Endothelial cell (in vitro differentiated cells): ENCODE measurements around the gene DENND1A. TPM values are rescaled to one million over a fixed set of nuclear protein-coding genes. Genes with fewer than 3 reads are reported as not detected.

Experiments used
- DNase-seq: peaks from one replicate; pipeline ENCODE4 v3.0.0; 2021; ENCODE audit warnings: low spot score
- H3K27ac Mint-ChIP-seq: one replicate; pipeline ENCODE4 v1.8.0; 2021; ENCODE audit warnings: mixed read lengths, inconsistent platforms; ENCODE audit not compliant: unreplicated experiment
- H3K27me3 Mint-ChIP-seq: one replicate; pipeline ENCODE4 v1.8.0; 2021; ENCODE audit warnings: mild to moderate bottlenecking, moderate library complexity, mixed read lengths, inconsistent platforms; ENCODE audit not compliant: unreplicated experiment
- H3K36me3 Mint-ChIP-seq: one replicate; pipeline ENCODE4 v1.8.0; 2021; ENCODE audit warnings: mild to moderate bottlenecking, low read depth, mixed read lengths, inconsistent platforms; ENCODE audit not compliant: unreplicated experiment
- H3K4me1 Mint-ChIP-seq: one replicate; pipeline ENCODE4 v1.8.0; 2021; ENCODE audit warnings: mild to moderate bottlenecking, mixed read lengths, inconsistent platforms; ENCODE audit not compliant: unreplicated experiment
- H3K4me3 Mint-ChIP-seq: one replicate; pipeline ENCODE4 v1.8.0; 2021; ENCODE audit warnings: mild to moderate bottlenecking, mixed read lengths, inconsistent platforms; ENCODE audit not compliant: unreplicated experiment
- H3K9me3 Mint-ChIP-seq: one replicate; pipeline ENCODE4 v1.8.0; 2021; ENCODE audit warnings: mixed read lengths, inconsistent platforms; ENCODE audit not compliant: unreplicated experiment
- total RNA-seq: library from RNA; stranded (reverse); fragmentation: NEBNext Ultra II Directional; extraction: Animal tissue kit (Norgen Biotek cat#: 25700); gene quantifications from one replicate; pipeline ENCODE4 v1.2.1, GENCODE V29; 2021; ENCODE audit not compliant: unreplicated experiment
- TF ChIP-seq, protein P1 (sequence below): fragments of 200-600 bp; sonication (generic); IDR thresholded peaks from one replicate; pipeline ENCODE4 v1.5.0; 2021; ENCODE audit warnings: antibody characterized with exemption; ENCODE audit not compliant: unreplicated experiment

Gene DENND1A
- total RNA-seq, 1 donor from 2014 or later, result 14.1 TPM

DNA sequence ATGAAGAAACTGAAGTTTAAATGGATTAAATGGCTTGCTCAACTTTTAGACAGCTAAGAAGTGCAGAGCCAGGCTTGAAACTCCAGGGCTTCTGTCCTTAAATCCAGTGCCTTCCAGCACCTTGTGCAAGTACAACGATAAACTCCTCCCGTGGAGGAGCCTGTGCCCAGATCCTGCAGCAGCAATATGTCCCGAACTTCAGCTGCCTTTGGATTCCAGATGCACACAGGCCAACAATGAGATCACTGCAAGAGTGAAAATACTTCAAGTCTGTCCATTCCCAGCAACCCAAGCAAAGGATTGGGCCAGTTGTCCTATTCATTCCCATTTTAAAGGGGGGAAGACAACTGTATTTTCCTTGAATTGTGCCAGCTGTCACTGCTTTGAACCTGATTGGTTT, 374.3 kb downstream of the DENND1A start:
- Mint-ChIP-seq H3K4me1 (peaks cover 16% of the 10 kb centered on the region), H3K27me3 (peaks cover 6% of the 10 kb centered on the region), H3K4me3 (no peak overlapping the region), H3K36me3 (no peaks in the 10 kb centered on the region), H3K9me3 (no peaks in the 10 kb centered on the region), H3K27ac (no peak overlapping the region)
- TF ChIP-seq, protein P1, sequence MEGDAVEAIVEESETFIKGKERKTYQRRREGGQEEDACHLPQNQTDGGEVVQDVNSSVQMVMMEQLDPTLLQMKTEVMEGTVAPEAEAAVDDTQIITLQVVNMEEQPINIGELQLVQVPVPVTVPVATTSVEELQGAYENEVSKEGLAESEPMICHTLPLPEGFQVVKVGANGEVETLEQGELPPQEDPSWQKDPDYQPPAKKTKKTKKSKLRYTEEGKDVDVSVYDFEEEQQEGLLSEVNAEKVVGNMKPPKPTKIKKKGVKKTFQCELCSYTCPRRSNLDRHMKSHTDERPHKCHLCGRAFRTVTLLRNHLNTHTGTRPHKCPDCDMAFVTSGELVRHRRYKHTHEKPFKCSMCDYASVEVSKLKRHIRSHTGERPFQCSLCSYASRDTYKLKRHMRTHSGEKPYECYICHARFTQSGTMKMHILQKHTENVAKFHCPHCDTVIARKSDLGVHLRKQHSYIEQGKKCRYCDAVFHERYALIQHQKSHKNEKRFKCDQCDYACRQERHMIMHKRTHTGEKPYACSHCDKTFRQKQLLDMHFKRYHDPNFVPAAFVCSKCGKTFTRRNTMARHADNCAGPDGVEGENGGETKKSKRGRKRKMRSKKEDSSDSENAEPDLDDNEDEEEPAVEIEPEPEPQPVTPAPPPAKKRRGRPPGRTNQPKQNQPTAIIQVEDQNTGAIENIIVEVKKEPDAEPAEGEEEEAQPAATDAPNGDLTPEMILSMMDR, result no peak
- DNase-seq, result no peak

GRCh38 chr9:123552530-123552929, 377.4 kb downstream of the DENND1A start:
- TF ChIP-seq, protein P1, result no peak
- Mint-ChIP-seq H3K4me3 (no peak overlapping the region), H3K4me1 (peaks cover 18% of the 10 kb centered on the region), H3K27ac (no peak overlapping the region), H3K27me3 (peaks cover 10% of the 10 kb centered on the region), H3K9me3 (no peaks in the 10 kb centered on the region), H3K36me3 (no peaks in the 10 kb centered on the region)
- DNase-seq, result no peak

- H3K9me3 Mint-ChIP-seq, result no peaks in the 10 kb centered on the region
- peaks cover 16% of the 10 kb centered on the region for H3K4me1 Mint-ChIP-seq
Measured at GRCh38 chr9:123551734-123552133, 378.2 kb downstream of the DENND1A start.

GRCh38 chr9:123550797-123551196, 379.1 kb downstream of the DENND1A start:
- Mint-ChIP-seq H3K36me3 (no peaks in the 10 kb centered on the region), H3K9me3 (no peaks in the 10 kb centered on the region), H3K4me3 (no peak overlapping the region), H3K27ac (no peak overlapping the region), H3K4me1 (peaks cover 12% of the 10 kb centered on the region), H3K27me3 (peaks cover 8% of the 10 kb centered on the region)
- no peak for DNase-seq
- TF ChIP-seq, protein P1, result no peak

More at GRCh38 chr9:123551734-123552133, 378.2 kb downstream of the DENND1A start:
- H3K36me3 Mint-ChIP-seq, result no peaks in the 10 kb centered on the region
- no peak for DNase-seq
- TF ChIP-seq, protein P1, result no peak
- H3K27me3 Mint-ChIP-seq, result peaks cover 8% of the 10 kb centered on the region
- no peak overlapping the region for H3K27ac Mint-ChIP-seq
- no peak overlapping the region for H3K4me3 Mint-ChIP-seq

- TF ChIP-seq, protein P1, result no peak
- Mint-ChIP-seq H3K4me1 (peaks cover 12% of the 10 kb centered on the region), H3K27me3 (peaks cover 8% of the 10 kb centered on the region), H3K9me3 (no peaks in the 10 kb centered on the region), H3K36me3 (no peaks in the 10 kb centered on the region), H3K4me3 (no peak overlapping the region), H3K27ac (peak overlapping the region; percentile 64)
- no peak for DNase-seq
Measured at GRCh38 chr9:123550012-123550411, 379.9 kb downstream of the DENND1A start.
